NCI-H1092 (cell line): ENCODE results near the gene USP37.

Experiments used
- DNase-seq: peaks from one replicate; lab custom pipeline; 2025; lab: John Stamatoyannopoulos, UW

The USP37 gene

DNA sequence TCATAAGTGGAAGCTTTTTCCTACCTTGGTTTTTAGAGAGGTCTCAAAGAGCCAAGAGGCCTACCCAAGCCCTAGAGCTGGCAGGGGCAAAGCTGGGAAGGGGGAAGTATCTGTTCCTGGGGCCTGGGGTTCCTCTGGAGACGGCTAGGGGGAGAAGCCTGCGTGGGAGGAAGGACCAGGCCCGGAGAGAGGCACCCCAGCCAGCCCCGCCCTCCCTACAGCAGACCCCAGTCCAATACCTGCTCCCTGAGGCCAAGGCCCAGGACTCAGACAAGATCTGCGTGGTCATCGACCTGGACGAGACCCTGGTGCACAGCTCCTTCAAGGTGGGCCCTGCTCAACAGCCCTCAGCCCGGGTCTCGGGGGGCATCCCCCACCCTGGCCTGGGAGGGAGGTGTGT lies 166.3 kb downstream of the USP37 start:
- no peak for DNase-seq

DNA sequence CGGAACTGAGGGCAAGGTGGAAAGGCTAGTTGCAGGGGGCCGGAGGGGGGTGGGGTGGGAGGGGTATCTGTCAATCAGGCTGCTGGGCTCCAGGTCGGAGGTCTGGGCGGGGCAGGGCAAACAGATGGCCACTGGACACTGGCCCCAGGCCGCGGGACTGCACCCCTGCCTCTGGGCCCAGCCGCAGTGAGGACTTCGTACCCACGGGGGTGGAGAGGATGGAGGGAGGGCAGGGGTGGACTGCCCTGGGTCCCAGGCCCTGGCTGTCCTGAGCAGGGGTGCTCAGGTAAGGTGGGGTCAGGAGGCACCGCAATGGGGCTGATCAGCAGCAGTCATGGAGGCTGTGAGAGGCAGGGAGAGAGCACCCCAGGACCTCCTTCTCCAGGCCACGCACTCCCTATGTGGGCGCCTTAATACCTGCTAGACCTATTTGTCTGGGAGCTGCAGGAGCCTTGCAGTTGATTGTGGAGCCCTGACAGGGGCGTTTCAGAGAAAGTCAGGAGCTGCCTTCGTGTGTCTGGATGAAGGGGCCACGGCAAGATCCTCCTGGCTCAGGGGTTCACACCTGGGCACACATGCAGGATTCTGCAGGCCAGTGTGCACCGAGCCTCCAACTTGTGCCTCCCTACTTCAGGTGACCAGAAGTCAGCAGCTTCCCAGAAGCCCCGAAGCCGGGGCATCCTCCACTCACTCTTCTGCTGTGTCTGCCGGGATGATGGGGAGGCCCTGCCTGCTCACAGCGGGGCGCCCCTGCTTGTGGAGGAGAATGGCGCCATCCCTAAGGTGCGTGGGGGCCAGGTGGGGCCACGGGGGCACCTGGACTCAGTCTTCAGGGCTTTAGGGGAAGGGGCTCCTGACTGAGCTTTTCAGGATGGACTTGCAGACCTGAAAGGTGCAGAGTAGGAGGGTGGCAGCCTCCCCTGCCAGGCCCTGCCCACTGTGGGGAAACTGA lies 166.9 kb downstream of the USP37 start:
- DNase-seq = no peak
